Endothelial cell of umbilical vein (primary cell): ENCODE data around the gene GSG1L. TPM values are rescaled to one million over a fixed set of nuclear protein-coding genes. Genes with fewer than 3 reads are reported as not detected.

ENCODE experiments used
- BruUV-seq: library from RNA; stranded (reverse); fragments of 400-500 nt; replicated peaks from 2 replicates; lab custom pipeline; 2021; lab: Mats Ljungman, UMichigan
- CTCF ChIA-PET: fragments of 300-600, 350-600 bp; sonication (Branson Sonifier 250); formaldehyde crosslinking; loops from one replicate; lab custom pipeline; 2021; ENCODE audit warnings: antibody characterized with exemption, inconsistent platforms; lab: Charles Lee
- POLR2A ChIA-PET: fragments of 300-600, 350-600 bp; sonication (Branson Sonifier 250); formaldehyde crosslinking; loops from one replicate; lab custom pipeline; 2021; ENCODE audit warnings: antibody characterized with exemption, inconsistent platforms; lab: Charles Lee
- DNase-seq: peaks from one replicate; pipeline ENCODE4 v3.0.0-alpha.2; 2011; ENCODE audit warnings: low read depth, low spot score
- FAIRE-seq: peaks from 2 replicates; lab custom pipeline; 2011; peaks lifted over from hg19 to GRCh38; lab: Jason Lieb, UNC
- H2AFZ ChIP-seq: 2 replicates; pipeline ENCODE4 v1.6.0; 2012; ENCODE audit warnings: low read depth, low read length, control low read depth, inconsistent platforms
- H3K27ac ChIP-seq: 2 replicates; pipeline ENCODE4 v1.5.1; 2011; ENCODE audit warnings: low read depth, mild to moderate bottlenecking, control low read depth, low read length, moderate library complexity; ENCODE audit not compliant: insufficient read depth
- H3K27me3 ChIP-seq, 2 experiments: 2 replicates each; pipeline versions ENCODE4 v1.6.0 to v1.6.1; 2011; ENCODE audit warnings: low read length in 2 of 2, mixed read lengths in 1 of 2; ENCODE audit not compliant: control insufficient read depth in 2 of 2, insufficient read depth in 2 of 2
- H3K36me3 ChIP-seq, 2 experiments: 2 replicates in 1 of 2; 3 replicates in 1 of 2; pipeline ENCODE4 v1.5.1; 2011; ENCODE audit warnings: low read length in 2 of 2, mild to moderate bottlenecking in 1 of 2, moderate library complexity in 1 of 2; ENCODE audit not compliant: control insufficient read depth in 2 of 2, insufficient read depth in 2 of 2; ENCODE audit errors: extremely low read depth in 1 of 2
- H3K4me1 ChIP-seq: 3 replicates; pipeline ENCODE4 v1.5.1; 2011; ENCODE audit warnings: mild to moderate bottlenecking, low read length; ENCODE audit not compliant: control insufficient read depth, insufficient read depth; ENCODE audit errors: extremely low read depth
- H3K4me2 ChIP-seq: 2 replicates; pipeline ENCODE4 v1.6.1; 2011; ENCODE audit warnings: low read length, control low read depth, mixed read lengths; ENCODE audit not compliant: insufficient read depth
- H3K4me3 ChIP-seq, 3 experiments: fragments of 200-600 bp in 1 of 3; sonication (generic), shearing (Covaris generic) in 1 of 3; replicated peaks in 1 of 3; 2 replicates each; pipeline ENCODE4 v1.5.1; 2011 to 2016; ENCODE audit warnings: control low read depth in 3 of 3, low read length in 3 of 3, mild to moderate bottlenecking in 2 of 3, inconsistent platforms in 1 of 3, low read depth in 1 of 3, moderate library complexity in 1 of 3; ENCODE audit not compliant: insufficient read depth in 1 of 3
- H3K79me2 ChIP-seq: 2 replicates; pipeline ENCODE4 v1.6.0; 2012; ENCODE audit warnings: low read length, inconsistent platforms; ENCODE audit not compliant: control insufficient read depth, insufficient read depth
- H3K9ac ChIP-seq: replicated peaks from 2 replicates; pipeline ENCODE3; 2011; ENCODE audit warnings: low read length, control low read depth; ENCODE audit not compliant: insufficient read depth; ENCODE audit errors: extremely low read depth
- H3K9me1 ChIP-seq: replicated peaks from 3 replicates; pipeline ENCODE4 v1.6.0; 2011; ENCODE audit warnings: mild to moderate bottlenecking, low read length; ENCODE audit not compliant: control insufficient read depth, insufficient read depth; ENCODE audit errors: extremely low read depth
- H3K9me3 ChIP-seq: replicated peaks from 2 replicates; pipeline ENCODE4 v1.5.1; 2012; ENCODE audit warnings: low read length, inconsistent platforms; ENCODE audit not compliant: control insufficient read depth, insufficient read depth
- H4K20me1 ChIP-seq: replicated peaks from 2 replicates; pipeline ENCODE3; 2011; ENCODE audit warnings: mild to moderate bottlenecking, low read length; ENCODE audit not compliant: control insufficient read depth, insufficient read depth; ENCODE audit errors: extremely low read depth
- CTCF ChIP-seq, 2 donors: IDR thresholded peaks; 1 replicate in 1 of 2; 2 replicates in 1 of 2; pipeline ENCODE4 v1.5.1; 2011; ENCODE audit warnings: low read length in 2 of 2, mild to moderate bottlenecking in 2 of 2, moderate library complexity in 2 of 2, control low read depth in 1 of 2, inconsistent platforms in 1 of 2, low read depth in 1 of 2; ENCODE audit not compliant: insufficient read depth in 1 of 2; ENCODE audit errors: extremely low read depth in 1 of 2
- EZH2 ChIP-seq: IDR thresholded peaks from 2 replicates; pipeline ENCODE4 v1.6.1; 2012; ENCODE audit warnings: borderline replicate concordance, low read depth, mild to moderate bottlenecking, moderate library complexity, low read length, inconsistent platforms; ENCODE audit not compliant: severe bottlenecking
- FOS ChIP-seq: IDR thresholded peaks from 2 replicates; pipeline ENCODE4 v1.6.1; 2011; ENCODE audit warnings: mild to moderate bottlenecking, low read length, moderate library complexity, borderline replicate concordance; ENCODE audit not compliant: insufficient read depth
- GATA2 ChIP-seq: IDR thresholded peaks from 2 replicates; pipeline ENCODE4 v1.7.0; 2011; ENCODE audit warnings: low read depth, mild to moderate bottlenecking, moderate library complexity, mixed read lengths, low read length; ENCODE audit not compliant: insufficient read length, insufficient read depth
- JUN ChIP-seq: IDR thresholded peaks from 2 replicates; pipeline ENCODE4 v1.6.1; 2011; ENCODE audit warnings: borderline replicate concordance, low read depth; ENCODE audit not compliant: insufficient read length, insufficient read depth
- MYC ChIP-seq: IDR thresholded peaks from one replicate; pipeline ENCODE4 v1.6.1; 2011; ENCODE audit warnings: mild to moderate bottlenecking, low read depth, low read length
- POLR2A ChIP-seq: IDR thresholded peaks from 2 replicates; pipeline ENCODE4 v1.6.1; 2012; ENCODE audit warnings: low read depth, mild to moderate bottlenecking, control low read depth, low read length
- POLR2AphosphoS5 ChIP-seq: IDR thresholded peaks from 2 replicates; pipeline ENCODE4 v1.6.1; 2012; ENCODE audit warnings: low read depth, mild to moderate bottlenecking, control low read depth, low read length, moderate library complexity; ENCODE audit not compliant: insufficient read depth
- dilution Hi-C: fragments of 300-500 bp; cut with MboI; formaldehyde crosslinking; loops from one replicate; pipeline ENCODE4 v1.15.0; 2019; ENCODE audit warnings: low sequenced_read_pairs; ENCODE audit not compliant: extremely low pct_ligation_motif_present
- intact Hi-C: fragments of 100-400 bp; cut with micrococcal nuclease; formaldehyde crosslinking; loops from one replicate; pipeline ENCODE4 v1.10.0; 2022
- polyA plus RNA-seq, 4 experiments: library from polyadenylated mRNA; depleted of rRNA in 3 of 4; stranded (reverse) in 3 of 4; unstranded in 1 of 4; fragments of >200 nt; gene quantifications; 2 replicates each; pipeline versions ENCODE4 v1.2.1 to v1.2.3, GENCODE V29; 2011 to 2012; ENCODE audit warnings: missing spikeins in 1 of 4
- total RNA-seq: library from RNA; stranded (reverse); gene quantifications from 2 replicates; pipeline ENCODE4 v1.2.3, GENCODE V29; 2021
- TF ChIP-seq, protein P1 (sequence below): IDR thresholded peaks from 2 replicates; pipeline ENCODE4 v1.6.1; 2011; ENCODE audit not compliant: insufficient read depth, insufficient read length

GSG1L gene
- total and polyA plus RNA-seq, 2 donors (not counting 3 experiments of a cell fraction or from before 2014, with no cell fraction given) = 0.06 TPM; not detected in 1

- Histone ChIP-seq H3K9ac (no peak overlapping the region), H3K4me3 (no peak overlapping the region), H3K27ac (no peak overlapping the region), H2AFZ (no peak overlapping the region), H3K79me2 (no peaks in the 10 kb centered on the region), H3K27me3 (peaks cover 4 to 8% of the 10 kb centered on the region in 2 experiments), H3K9me3 (no peaks in the 10 kb centered on the region), H3K4me2 (no peak overlapping the region), H3K36me3 (no peaks in the 10 kb centered on the region), H4K20me1 (no peaks in the 10 kb centered on the region), H3K4me1 (no peaks in the 10 kb centered on the region), H3K9me1 (no peaks in the 10 kb centered on the region)
- ChIA-PET CTCF (no interaction called here), POLR2A (no interaction called here)
- dilution Hi-C loops (no loop called here), intact Hi-C loops (no loop called here)
- BruUV-seq = no TSS peak
- DNase-seq = no peak
- TF ChIP-seq GATA2 (no peak), EZH2 (no peak), FOS (no peak), POLR2AphosphoS5 (no peak), POLR2A (no peak), JUN (no peak)
- no peak for FAIRE-seq
These were observed 173.5 kb downstream of the GSG1L start for GRCh38 chr16:27890006-27890405.

- no TSS peak for BruUV-seq
- dilution Hi-C loops = no loop called here
- no peak overlapping the region for H3K4me3 ChIP-seq
- no peaks in the 10 kb centered on the region for H3K27me3 ChIP-seq
- no peaks in the 10 kb centered on the region for H4K20me1 ChIP-seq
- H3K36me3 ChIP-seq = no peaks in the 10 kb centered on the region
- intact Hi-C loops = no loop called here
- TF ChIP-seq EZH2 (no peak), GATA2 (no peak), POLR2AphosphoS5 (no peak), FOS (no peak), MYC (no peak), CTCF (IDR thresholded peaks at IDR 0.05; ENCODE audit: extremely low read depth in 1 of 2, insufficient read depth in 1 of 2, low read depth in 1 of 2, low read length in 2 of 2) (no peak), POLR2A (no peak), JUN (no peak)
- TF ChIP-seq, protein P1, sequence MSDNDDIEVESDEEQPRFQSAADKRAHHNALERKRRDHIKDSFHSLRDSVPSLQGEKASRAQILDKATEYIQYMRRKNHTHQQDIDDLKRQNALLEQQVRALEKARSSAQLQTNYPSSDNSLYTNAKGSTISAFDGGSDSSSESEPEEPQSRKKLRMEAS = no peak
- DNase-seq = no peak
- no peak overlapping the region for H3K9ac ChIP-seq
- no peaks in the 10 kb centered on the region for H3K9me3 ChIP-seq
- no peak overlapping the region for H3K27ac ChIP-seq
- CTCF ChIA-PET = no interaction called here
- no peaks in the 10 kb centered on the region for H3K9me1 ChIP-seq
- no peaks in the 10 kb centered on the region for H3K4me1 ChIP-seq
- POLR2A ChIA-PET = no interaction called here
- H3K79me2 ChIP-seq = no peaks in the 10 kb centered on the region
- no peak overlapping the region for H2AFZ ChIP-seq
- no peak for FAIRE-seq
- no peak overlapping the region for H3K4me2 ChIP-seq
These were observed 179.9 kb downstream of the GSG1L start for GRCh38 chr16:27883576-27883975.
